ACHN (cell line): Measurements from ENCODE around the gene ATXN8OS.
"Not testable (repeated sequence)": the region's sequence is repeated elsewhere in the genome, so short reads cannot be mapped to it uniquely, and the experiment has no call there.

Source experiments
- DNase-seq: peaks from one replicate; pipeline ENCODE4 v3.0.0-alpha.2; 2015
- in situ Hi-C: cut with HindIII; loops from 2 replicates; pipeline ENCODE4 v1.10.0; 2017; ENCODE audit warnings: low sequenced_read_pairs, low pct_ligation_motif_present, low pct_unique_long_range_greater_than_20kb

Gene ATXN8OS

DNA sequence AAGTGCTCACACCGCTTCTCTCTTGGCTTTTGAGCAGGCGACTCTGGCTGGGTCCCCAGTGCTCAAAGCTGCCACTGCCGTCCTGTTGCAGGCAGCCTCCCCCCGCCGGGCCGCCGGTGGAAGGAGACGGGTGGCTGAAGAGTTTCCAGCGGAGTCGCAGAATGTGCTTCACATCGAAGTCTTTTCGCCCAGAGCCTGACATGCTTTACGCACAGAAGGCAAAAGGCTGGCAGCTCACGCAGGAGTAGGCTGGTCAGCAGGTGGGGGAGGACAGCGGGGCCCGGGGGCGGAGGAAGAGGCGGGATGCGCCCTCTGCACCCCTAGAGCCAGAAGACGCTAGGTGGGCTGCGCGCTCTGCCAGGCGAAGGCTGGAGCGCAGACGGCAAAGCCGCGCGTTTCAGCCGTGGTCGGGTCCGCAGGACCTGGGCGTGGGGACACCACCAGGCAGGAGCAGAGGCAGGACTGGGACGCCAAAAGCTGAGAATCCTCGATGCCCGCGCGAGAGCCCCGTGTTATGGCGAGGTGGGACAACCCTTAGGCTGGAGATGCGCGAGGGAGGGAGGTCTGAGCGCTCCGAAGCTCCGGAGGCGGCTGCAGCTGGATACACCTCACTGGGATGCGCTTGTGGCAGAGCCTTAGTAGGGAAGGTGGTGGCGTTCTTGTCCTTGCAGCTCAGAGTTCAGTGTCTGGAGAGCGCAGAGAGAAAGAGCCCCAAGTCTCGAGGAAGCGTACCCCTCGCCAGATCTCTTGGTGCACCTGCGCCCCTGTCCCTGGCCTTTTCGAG lies at the start of gene ATXN8OS:
Gene ATXN8OS (plus strand): TSS at position 329 of the 784 bp plus-strand sequence.
- DNase-seq: peak; percentile 15
- in situ Hi-C loops: no loop called here

DNA sequence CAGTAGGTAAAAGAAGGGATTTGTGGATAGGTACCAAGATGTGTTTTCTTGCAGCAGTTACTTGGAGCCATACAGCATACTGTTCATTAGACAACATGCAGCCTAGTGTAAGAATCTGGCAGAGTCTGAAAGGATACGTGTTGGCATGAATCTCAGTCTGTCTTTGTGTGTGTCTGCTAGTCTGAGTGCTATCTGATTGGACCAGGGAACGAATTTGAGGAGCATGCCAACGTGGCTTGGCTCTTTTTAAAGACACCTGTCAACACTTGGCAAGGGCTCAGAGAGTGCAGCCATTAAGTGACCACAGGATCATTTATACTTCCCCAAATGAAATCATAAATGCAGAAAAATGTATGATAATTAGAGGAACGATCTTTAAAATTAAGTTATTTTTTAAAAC lies 27.6 kb upstream of the ATXN8OS start:
- DNase-seq: no peak
- in situ Hi-C loops: no loop called here

DNA sequence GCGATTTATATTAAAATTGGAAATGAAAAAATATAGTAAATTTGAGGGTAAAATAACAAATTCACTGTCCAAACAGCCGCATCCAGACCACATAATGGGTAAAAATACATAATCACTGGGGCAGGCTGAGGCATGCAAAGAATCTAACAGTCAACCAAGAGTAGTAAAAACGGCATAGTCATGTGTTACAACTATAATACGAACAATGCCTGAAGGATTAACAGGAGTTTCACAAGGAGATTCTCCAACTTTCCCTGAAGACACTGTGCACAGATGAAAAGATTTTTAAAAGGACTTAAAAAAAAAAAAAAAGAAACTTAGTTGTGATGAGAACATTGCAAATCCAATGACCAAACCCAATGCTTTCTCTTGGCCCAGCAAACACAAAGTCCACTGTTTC lies 20.4 kb upstream of the ATXN8OS start:
- no peak for DNase-seq
- in situ Hi-C loops: no loop called here

DNA sequence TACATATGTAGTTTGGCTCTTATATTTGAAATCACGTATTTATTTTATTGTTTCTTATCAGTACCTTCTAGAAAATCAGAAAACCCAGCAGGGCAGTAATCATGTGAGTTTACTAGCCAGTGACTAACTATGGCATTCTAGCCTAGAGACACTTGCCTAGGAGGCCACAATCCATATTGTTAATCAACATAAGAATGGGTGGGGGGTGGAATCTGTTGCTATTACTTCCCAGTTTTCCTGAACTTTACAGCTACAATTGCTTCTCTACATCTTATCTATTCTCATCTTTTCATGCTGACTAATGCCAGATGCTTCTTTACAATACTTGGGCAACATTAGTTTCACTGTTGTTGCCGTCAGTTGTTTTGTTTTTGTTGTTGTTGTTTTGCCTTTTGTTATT lies 18.7 kb upstream of the ATXN8OS start:
- no peak for DNase-seq
- in situ Hi-C loops: no loop called here

DNA sequence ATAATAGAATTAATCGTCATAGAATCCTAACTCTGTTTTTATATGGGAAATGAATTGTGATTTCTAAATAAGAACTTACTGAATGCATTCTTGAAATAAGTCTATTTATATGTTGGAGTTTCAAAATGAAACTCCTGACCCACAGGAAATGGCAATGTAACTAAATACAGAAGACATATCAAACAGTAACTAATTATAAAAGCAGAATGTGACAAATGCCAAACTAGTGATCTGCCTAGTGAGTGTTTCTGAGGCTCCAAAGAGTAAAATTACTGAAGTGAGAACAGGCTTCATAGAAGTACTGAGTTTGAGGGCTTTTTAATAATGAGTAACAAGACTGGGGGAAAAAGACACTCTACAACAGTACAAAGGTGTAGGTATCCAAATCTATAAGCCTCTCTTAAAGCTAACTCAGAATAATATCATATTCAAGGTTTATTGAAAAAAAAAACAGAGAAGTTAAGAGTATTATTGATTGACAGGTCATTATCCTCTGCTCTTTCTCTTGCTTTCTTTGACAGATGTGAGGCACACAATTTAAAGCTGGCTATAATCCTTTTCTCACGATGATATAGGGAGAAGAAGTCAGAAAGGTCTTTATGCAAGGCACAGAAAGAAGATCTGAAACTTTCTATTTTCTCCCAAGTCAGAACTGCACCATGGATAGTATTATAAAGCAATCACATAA lies 17.4 kb upstream of the ATXN8OS start:
- in situ Hi-C loops: no loop called here
- peak; percentile 20 for DNase-seq

DNA sequence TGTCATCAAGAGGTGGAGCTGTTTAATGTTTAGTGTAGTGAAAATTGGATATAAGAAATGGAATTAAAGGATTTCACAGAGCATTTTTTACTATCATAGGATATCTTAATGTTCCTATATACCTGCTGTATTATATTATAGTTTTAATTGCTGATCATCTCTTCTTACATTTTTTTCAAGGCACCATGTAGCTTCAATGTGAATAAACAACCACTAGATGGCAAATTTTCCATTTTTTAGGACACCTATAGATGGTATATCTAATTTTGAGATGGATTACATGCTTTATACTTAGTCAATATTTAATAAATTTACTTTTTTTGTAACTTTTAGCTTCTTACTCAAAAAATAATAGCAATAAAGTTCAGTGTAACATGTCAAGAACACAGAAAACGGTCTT lies 9.0 kb upstream of the ATXN8OS start:
- DNase-seq: peak; percentile 35

DNA sequence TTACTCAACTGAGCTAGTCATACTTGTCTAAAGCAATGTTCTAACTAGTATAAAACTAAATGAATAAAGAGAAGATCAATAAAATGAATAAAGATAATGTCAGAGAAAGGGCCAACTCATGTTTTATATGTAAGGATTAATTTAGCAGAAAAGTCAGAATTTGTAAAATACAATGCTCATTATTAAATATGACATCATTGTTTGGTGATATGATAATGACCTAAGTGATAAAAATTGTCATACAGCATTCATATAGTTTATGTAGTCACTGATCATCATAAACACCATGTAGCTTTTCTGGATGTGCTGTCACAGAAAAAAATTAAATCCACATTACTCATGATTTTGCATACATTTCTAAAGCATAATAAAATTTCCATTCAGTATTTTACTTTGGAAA lies 3.1 kb upstream of the ATXN8OS start:
- in situ Hi-C loops: no loop called here

More for the DNA sequence above, 9.0 kb upstream of the ATXN8OS start:
- in situ Hi-C loops: no loop called here

DNA sequence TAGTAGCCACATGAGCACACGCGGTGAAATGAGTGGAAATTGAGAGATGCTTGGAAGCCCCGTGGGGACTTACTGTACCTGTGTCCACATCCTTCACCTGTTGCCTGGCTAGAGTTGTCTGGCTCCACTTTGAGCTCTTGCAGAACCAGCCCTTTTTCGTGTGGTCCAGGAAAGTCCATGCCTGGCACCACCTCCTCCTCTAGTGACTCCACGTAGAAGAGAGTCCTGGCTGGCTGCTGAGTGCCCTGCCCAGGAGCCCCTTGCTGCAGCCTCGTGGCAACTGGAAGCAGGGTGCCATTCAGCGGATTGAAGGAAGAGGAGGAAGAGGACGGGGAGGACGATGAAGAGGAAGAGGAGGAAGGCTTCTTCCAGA lies 515 bp upstream of the ATXN8OS start:
- in situ Hi-C loops: no loop called here
- DNase-seq: no peak

More for the DNA sequence above, 3.1 kb upstream of the ATXN8OS start:
- DNase-seq: no peak

DNA sequence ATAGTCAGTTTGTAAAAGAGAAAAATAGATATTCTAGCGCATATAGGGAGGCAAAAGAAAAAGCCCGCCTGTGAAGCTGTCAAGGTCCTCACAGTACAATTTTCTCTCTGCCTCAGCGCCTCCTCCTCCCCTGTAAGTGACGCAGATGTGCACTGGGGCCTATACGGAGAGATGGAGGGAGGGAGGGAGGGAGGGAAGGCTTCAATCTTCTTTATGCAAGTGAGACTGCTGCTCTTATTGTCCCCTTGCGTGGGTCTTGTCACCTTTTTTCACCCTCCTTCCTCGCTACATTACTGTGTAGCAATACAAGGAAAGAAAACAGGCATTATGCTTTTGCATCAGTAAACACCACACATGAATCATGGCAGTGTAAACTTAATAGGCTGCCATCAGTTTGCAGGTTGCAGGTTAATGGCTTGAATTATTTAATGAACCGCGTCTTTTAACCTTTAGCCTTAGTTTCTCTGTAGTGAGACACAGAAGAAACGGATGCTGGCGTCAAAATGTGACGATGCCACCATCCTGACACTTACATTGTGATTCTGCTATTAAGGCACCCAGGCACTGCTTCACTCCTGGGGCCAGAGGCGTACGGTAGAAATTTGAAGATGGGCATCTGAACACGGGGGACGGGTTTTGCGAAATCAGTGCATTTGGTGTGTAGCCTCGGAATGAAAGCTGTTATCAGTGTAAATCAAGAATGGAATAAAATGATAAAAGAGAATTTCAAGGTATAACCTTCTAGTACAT lies 905 bp downstream of the ATXN8OS start, which contains the start of gene KLHL1:
Gene KLHL1 (minus strand): TSS at position 97 of the 750 bp plus-strand sequence. CDS start 753 bp downstream, outside the sequence.
- in situ Hi-C loops: no loop called here
- DNase-seq: no peak

DNA sequence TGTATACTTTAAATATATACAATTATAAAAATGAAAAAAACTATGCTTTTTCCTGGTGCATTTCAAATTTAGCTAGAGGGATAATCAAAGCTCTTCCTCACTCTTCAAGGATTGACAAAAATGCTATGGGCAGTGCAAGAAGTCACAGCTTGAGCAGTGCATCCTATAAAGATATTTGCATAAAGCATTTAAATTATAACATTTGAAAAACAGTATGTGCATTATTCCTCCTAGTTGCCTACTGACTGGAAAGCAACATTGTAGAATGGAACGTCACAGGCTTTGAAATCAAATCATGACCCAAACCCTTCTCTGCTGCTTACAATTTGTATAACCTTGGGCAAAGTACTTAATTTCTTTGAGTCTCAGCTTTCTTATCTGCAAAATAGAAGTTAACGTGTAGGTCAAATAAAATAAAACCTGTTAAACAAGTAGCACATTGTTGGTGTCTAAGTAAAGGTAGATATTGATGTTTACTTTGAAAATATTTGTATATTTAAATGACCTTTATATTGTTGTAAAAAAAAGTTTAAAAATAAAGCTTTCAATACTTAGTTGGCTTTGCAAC lies 9.8 kb downstream of the ATXN8OS start:
- in situ Hi-C loops: no loop called here
- DNase-seq: no peak

DNA sequence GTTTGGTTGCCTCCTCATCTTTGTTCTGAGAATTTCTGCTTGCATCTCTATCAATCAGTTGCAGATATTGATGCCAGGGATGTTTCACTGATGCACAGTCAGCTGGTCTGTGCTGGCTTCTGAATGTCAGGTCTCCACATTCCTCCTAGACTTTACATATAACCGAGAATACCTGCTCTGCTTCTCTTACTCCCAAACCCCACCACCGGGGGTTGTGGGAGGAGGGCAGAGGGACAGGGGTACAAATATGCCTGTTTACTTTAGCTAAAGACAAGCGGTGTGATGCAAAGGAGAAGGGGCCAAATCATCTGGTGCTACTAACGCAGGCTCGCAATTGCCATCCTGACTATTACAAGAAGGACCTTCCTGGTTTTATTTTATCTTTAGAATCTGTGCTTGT lies 18.1 kb downstream of the ATXN8OS start:
- in situ Hi-C loops: no loop called here
- no peak for DNase-seq

DNA sequence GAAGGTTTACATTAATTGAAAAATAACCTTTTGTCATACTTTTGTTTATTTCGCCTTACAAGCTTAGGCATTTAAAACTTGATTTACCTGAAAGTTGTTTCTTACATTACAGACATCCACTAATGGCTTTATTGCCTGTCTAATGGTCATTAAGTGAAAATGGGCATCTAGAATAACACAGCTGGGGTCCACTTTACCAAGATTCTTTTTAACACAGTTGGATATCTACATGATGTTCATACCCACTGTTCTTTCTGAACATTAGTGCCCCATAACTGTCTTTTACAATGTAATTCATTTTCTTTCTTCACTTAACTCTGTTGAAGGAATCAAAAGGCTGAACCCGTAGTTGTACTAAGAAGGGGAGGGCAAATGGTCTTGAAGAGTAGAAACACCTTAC lies 20.5 kb downstream of the ATXN8OS start:
- in situ Hi-C loops: no loop called here
- DNase-seq: no peak

DNA sequence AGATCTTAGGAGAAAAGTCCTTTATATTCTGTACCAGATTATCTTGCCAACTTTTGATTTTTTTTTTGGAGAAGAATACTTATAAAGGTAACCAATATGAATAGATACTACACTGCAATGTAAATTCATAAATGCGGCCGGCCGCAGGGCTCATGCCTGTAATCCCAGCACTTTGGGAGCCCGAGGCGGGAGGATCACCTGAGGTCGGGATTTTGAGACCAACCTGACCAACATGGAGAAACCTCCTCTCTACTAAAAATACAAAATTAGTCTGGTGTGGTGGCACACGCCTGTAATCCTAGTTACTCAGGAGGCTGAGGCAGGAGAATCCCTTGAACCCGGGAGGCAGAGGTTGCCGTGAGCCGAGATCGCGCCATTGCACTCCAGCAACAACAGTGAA lies 35.0 kb downstream of the ATXN8OS start:
- DNase-seq, in situ Hi-C loops: not testable (repeated sequence)

DNA sequence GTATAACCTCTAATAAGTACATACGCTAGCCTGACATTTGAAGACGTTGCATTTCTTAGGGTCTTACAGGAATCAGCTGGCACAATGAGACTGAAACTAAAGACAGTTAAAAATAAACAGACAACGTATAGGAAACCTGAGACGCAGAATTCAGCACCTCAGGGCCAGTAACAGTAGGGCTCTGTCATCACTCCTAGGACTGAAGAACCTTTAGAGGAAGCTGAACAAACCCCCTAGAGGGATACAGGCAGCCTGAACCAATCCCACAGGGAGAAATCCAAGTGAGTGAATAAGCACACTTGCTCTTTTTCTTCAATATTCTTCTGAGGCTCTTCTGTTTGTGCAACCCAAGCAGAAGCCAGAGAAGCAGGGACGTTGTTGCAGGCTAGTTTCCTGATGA lies 54.5 kb downstream of the ATXN8OS start:
- in situ Hi-C loops: no loop called here
- DNase-seq: no peak

DNA sequence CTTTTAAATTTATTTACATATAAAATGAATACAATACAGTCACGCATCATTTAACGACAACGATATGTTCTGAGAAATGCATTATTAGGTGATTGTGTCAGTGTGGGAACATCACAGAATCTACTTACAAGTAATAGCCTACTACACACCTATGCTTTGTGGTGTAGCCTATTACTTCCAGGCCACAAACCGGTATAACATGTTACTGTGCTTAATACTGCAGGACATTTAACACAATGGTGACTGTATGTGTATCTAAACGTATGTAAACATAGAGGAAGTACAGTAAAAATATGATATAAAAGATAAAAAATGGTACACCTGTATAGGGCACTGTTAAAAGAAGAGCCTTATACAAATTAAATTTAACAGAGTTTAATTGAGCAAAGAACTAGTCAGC lies 63.1 kb downstream of the ATXN8OS start:
- no peak for DNase-seq
- in situ Hi-C loops: no loop called here

DNA sequence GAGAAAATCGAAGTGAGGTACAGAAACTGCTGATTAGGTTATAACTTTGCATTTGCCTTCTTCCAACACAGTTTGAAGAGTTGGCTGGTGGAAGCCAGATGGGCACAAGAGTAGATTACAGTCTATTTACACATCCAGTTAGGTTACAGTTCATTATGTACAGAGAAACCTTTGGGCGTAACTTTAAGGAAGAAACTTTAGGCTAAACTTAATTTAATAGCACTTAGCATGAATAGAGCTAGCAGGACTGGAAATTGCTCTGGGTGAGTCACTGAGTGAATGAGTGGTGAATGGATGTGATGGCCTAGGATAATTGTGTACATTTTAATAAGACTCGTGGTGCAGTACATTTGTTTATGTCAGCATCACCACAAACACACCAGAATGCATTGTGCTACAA lies 63.5 kb downstream of the ATXN8OS start:
- DNase-seq: no peak
- in situ Hi-C loops: no loop called here

DNA sequence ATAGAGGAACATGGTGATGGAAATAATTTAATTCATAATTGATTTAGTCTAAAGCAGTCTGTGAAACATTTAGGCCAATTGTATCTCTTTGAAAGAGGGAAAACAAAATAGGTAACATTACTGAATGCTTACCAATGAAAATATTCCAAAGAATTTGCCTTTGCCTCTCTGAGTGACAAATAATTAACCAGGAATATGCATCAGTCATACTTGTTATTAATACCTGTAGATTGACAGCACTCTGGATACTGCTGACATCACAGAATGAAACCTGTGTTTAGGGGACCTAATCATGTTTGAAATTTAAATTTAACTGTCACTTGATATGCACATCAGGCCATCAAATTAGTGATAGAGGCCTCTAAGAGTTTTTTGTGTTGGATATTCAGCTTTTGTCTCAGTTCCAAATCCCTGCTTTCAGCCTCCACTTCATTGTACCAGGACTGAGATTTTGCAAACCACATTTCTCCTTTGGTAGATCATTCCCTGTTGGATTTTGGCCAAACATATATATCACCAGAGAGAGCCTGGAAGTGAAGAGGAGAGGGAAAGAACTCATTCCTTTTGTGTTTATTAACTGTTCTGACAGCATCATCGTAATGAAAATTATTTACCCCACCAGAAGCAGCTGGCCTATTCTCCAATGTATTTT lies 65.4 kb downstream of the ATXN8OS start:
- in situ Hi-C loops: no loop called here
- peak; percentile 15 for DNase-seq

DNA sequence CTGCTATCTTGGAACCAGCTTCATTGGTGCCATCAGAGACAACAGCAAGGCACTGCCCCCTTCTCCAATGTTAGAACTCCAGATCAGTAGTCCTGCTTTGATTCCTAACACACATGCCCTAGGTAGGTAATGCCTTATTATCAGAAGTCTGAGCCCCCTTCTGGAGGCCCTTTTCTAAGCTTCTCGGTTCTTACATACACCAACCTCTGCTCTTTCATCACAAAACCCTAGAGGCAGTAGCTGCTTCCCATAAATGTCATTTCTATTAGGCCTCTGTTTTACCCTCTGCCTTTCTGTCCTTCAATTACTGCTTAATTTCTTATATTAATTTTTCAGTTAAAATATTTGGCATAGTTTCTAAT lies 66.0 kb downstream of the ATXN8OS start:
- in situ Hi-C loops: no loop called here

DNA sequence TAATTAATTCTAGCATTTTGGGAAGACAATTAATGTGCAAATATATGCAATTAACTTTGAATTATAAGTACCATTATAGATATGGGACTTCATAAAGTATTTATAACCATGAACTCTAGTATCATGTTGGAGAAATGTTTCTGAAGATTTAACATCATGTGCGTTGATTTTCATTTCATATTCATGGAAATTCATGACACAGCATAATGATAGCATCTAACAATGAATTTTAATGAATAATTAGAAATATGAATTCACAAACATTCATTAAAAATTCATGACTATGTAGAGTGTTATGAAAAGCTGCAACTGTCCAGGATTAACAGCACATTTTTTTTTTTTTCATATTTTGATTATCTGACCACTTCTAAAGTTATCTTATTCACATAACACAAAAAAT lies 70.7 kb downstream of the ATXN8OS start:
- in situ Hi-C loops: no loop called here
- no peak for DNase-seq

More for the DNA sequence above, 66.0 kb downstream of the ATXN8OS start:
- DNase-seq: no peak
